Chondrocyte (in vitro differentiated cells): ENCODE measurements around the gene DUOXA1. TPM values are rescaled to one million over a fixed set of nuclear protein-coding genes. Genes with fewer than 3 reads are reported as not detected.

Experiments
- DNase-seq: peaks from one replicate; pipeline ENCODE4 v3.0.0; 2021; ENCODE audit warnings: mixed read lengths, low spot score
- H3K27ac Mint-ChIP-seq: one replicate; pipeline ENCODE4 v1.8.0; 2021; ENCODE audit warnings: mild to moderate bottlenecking, moderate library complexity, mixed read lengths; ENCODE audit not compliant: unreplicated experiment
- H3K27me3 Mint-ChIP-seq: 2 replicates; pipeline ENCODE4 v1.8.0; 2021; ENCODE audit warnings: low read depth, mixed read lengths
- H3K36me3 Mint-ChIP-seq: 2 replicates; pipeline ENCODE4 v1.8.0; 2021; ENCODE audit warnings: low read depth, mixed read lengths
- H3K4me1 Mint-ChIP-seq: 2 replicates; pipeline ENCODE4 v1.8.0; 2021; ENCODE audit warnings: low read depth, mild to moderate bottlenecking, mixed read lengths
- H3K4me3 Mint-ChIP-seq: one replicate; pipeline ENCODE4 v1.8.0; 2021; ENCODE audit warnings: mild to moderate bottlenecking, moderate library complexity, mixed read lengths; ENCODE audit not compliant: unreplicated experiment
- H3K9me3 Mint-ChIP-seq: 2 replicates; pipeline ENCODE4 v1.8.0; 2021; ENCODE audit warnings: low read depth, mixed read lengths
- total RNA-seq: library from RNA; stranded (reverse); gene quantifications from 3 replicates; pipeline ENCODE4 v1.2.1, GENCODE V29; 2021
- TF ChIP-seq, protein P1 (sequence below): fragments of 200-600 bp; sonication (generic); IDR thresholded peaks from 2 replicates; pipeline ENCODE4 v1.5.0; 2021; ENCODE audit warnings: antibody characterized with exemption, mild to moderate bottlenecking, moderate library complexity

Gene DUOXA1
- total RNA-seq, 1 donor from 2014 or later: 0.47 TPM

DNA sequence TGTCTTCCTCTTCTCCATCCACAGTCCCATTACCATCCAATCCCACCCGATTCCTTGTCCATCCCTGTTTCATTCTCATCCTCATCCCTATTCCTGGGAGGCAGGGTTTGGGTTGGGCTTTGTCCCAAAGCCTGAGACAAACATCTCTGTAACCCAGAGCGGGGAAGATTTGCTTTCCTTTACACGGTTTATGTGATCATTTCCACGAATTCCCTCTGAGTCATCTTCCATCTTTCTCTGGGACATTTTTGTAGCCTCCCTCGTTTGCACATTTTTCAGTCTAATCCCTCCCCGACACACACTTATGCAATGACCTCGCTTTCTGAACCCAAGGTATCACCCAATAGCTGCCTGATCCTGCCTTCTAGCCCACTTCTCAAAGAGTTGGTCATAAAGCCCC lies 38.5 kb downstream of the DUOXA1 start:
- H3K9me3 Mint-ChIP-seq: peaks cover 3% of the 10 kb centered on the region
- no peak overlapping the region for H3K27ac Mint-ChIP-seq
- DNase-seq: no peak
- H3K4me3 Mint-ChIP-seq: no peak overlapping the region
- H3K36me3 Mint-ChIP-seq: no peaks in the 10 kb centered on the region
- peaks cover 2% of the 10 kb centered on the region for H3K4me1 Mint-ChIP-seq
- peaks cover 56% of the 10 kb centered on the region for H3K27me3 Mint-ChIP-seq
- TF ChIP-seq, protein P1, sequence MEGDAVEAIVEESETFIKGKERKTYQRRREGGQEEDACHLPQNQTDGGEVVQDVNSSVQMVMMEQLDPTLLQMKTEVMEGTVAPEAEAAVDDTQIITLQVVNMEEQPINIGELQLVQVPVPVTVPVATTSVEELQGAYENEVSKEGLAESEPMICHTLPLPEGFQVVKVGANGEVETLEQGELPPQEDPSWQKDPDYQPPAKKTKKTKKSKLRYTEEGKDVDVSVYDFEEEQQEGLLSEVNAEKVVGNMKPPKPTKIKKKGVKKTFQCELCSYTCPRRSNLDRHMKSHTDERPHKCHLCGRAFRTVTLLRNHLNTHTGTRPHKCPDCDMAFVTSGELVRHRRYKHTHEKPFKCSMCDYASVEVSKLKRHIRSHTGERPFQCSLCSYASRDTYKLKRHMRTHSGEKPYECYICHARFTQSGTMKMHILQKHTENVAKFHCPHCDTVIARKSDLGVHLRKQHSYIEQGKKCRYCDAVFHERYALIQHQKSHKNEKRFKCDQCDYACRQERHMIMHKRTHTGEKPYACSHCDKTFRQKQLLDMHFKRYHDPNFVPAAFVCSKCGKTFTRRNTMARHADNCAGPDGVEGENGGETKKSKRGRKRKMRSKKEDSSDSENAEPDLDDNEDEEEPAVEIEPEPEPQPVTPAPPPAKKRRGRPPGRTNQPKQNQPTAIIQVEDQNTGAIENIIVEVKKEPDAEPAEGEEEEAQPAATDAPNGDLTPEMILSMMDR: no peak

DNA sequence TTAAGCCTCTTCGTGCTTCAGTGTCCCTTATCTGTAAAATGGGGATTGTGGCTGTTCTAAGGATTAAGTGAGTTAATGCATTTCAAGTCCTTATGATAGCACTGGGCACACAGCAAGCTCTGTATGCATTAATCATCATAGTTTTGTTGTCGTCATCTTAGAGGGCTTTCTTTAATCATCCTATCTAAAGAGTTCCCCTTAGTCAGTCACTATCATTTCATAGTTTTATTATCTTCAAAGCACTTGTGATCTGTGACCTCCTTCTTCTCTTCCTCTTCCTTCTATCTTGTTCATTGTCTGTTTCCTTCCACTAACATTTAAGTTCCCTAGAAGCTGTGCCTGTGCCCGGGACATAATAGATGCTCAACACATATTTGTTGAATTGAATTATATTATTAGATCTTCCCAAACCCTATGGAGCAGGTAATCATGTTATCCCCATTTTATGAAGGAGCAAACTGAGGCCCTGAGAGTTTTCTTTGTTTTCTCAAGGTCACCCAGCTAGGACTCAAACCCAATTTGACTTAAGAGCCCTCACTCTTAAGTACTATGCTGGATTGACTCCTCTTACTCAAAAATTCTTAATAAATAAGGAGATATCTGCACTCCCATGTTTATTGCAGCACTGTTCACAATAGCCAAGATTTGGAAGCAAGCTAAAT lies 39.8 kb downstream of the DUOXA1 start:
- Mint-ChIP-seq H3K27ac (no peak overlapping the region), H3K27me3 (peaks cover 61% of the 10 kb centered on the region), H3K36me3 (no peaks in the 10 kb centered on the region), H3K4me1 (peaks cover 2% of the 10 kb centered on the region), H3K4me3 (no peak overlapping the region), H3K9me3 (peaks cover 3% of the 10 kb centered on the region)
- TF ChIP-seq, protein P1: no peak
- DNase-seq: no peak

DNA sequence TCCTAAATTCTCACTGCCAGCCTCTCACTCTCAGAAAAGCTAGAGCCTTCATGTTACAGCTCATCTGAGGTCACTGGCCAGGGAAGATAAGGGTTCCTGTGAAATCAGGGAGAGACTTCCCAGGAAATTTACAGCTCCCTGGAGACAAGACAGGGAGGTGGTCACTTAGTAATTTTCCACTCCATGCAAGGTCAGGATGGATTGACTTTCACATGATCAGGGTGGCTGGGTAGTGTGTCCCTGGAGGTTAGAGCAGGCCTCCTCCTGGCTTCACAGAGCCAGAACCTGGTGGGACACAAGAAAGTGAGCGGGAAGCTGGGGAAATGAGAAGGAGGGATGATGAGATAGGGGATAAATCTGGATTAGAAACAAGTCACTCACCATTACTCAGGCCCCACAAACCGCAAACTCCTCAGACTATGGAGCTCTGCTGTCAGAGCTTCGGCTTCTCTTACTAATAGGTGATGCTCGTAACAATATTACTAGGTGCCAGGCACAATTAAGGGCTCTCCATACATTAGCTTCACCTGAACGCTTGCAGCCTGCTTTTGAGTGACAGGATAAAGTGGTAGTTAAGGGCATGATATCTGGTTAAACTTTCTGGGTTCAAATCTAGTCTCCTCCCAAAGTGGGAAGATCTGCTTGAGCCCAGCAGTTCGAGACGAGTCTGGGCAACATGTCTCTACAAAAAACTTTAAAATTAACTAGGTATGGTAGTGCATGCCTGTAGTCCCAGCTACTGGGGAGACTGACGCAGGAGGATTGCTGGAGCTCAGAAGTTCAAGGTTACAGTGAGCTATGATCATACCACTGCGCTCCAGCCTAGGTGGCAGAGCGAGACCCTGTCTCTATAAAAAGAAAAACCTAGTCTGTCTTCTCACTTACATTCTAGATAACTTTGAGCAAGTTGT lies 40.6 kb downstream of the DUOXA1 start:
- Mint-ChIP-seq H3K4me3 (no peak overlapping the region), H3K27ac (no peak overlapping the region), H3K4me1 (peaks cover 2% of the 10 kb centered on the region), H3K9me3 (peaks cover 3% of the 10 kb centered on the region), H3K36me3 (no peaks in the 10 kb centered on the region), H3K27me3 (peaks cover 65% of the 10 kb centered on the region)
- TF ChIP-seq, protein P1: no peak
- DNase-seq: no peak

- TF ChIP-seq, protein P1: no peak
- H3K36me3 Mint-ChIP-seq: no peaks in the 10 kb centered on the region
- H3K27ac Mint-ChIP-seq: no peak overlapping the region
- H3K4me1 Mint-ChIP-seq: peaks cover 2% of the 10 kb centered on the region
- peaks cover 61% of the 10 kb centered on the region for H3K27me3 Mint-ChIP-seq
- peaks cover 1% of the 10 kb centered on the region for H3K9me3 Mint-ChIP-seq
- DNase-seq: no peak
- H3K4me3 Mint-ChIP-seq: no peak overlapping the region
These were observed 42.2 kb downstream of the DUOXA1 start for GRCh38 chr15:45087513-45087912.

DNA sequence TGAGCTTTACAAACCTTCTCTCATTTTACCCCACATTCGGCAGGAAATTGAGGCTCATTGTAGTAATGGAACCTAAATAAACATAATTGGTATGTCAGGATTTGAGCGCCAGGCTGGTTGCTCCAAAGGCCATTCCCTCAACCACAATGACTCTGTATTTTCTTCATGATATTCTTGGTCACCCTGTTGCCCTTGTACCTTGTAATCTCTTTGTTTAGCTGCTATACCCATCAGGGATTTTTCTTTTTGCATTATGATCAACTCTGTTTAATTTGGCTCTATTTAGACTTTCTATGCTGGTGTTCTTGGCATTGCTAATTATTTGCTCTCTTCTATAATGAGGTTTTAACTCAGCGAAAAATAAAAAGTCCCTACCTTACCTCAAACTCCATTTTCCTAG lies 45.5 kb downstream of the DUOXA1 start:
- no peaks in the 10 kb centered on the region for H3K4me1 Mint-ChIP-seq
- no peak for DNase-seq
- H3K27ac Mint-ChIP-seq: no peak overlapping the region
- no peaks in the 10 kb centered on the region for H3K36me3 Mint-ChIP-seq
- H3K9me3 Mint-ChIP-seq: no peaks in the 10 kb centered on the region
- H3K27me3 Mint-ChIP-seq: peaks cover 42% of the 10 kb centered on the region
- TF ChIP-seq, protein P1: no peak
- no peak overlapping the region for H3K4me3 Mint-ChIP-seq
